Transverse colon (tissue), 4 donors: ENCODE data around the gene CALN1.

Source experiments
- EP300 ChIP-seq: sonication (generic); formaldehyde crosslinking; IDR thresholded peaks from one replicate; pipeline ENCODE4 v1.6.1; 2017; ENCODE audit warnings: antibody characterized with exemption, low read depth
- POLR2A ChIP-seq: fragments of 450-650 bp; IDR thresholded peaks from one replicate; pipeline ENCODE4 v1.6.1; 2016; ENCODE audit warnings: antibody characterized with exemption, mild to moderate bottlenecking, moderate library complexity
- POLR2AphosphoS5 ChIP-seq, 3 donors: sonication (generic); formaldehyde crosslinking; IDR thresholded peaks; one replicate each; pipeline ENCODE4 v1.6.1; 2016; ENCODE audit warnings: antibody characterized with exemption in 3 of 3
- TF ChIP-seq, protein P1 (sequence below), 5 experiments: fragments of 200-600 bp in 3 of 5; fragments of 450-650 bp in 2 of 5; sonication (generic) in 3 of 5; IDR thresholded peaks; 1 replicate in 2 of 5; 2 replicates in 3 of 5; pipeline ENCODE4 v1.5.1; 2016 to 2017; ENCODE audit warnings: antibody characterized with exemption in 5 of 5, inconsistent platforms in 3 of 5, mild to moderate bottlenecking in 2 of 5, moderate library complexity in 1 of 5

DNA sequence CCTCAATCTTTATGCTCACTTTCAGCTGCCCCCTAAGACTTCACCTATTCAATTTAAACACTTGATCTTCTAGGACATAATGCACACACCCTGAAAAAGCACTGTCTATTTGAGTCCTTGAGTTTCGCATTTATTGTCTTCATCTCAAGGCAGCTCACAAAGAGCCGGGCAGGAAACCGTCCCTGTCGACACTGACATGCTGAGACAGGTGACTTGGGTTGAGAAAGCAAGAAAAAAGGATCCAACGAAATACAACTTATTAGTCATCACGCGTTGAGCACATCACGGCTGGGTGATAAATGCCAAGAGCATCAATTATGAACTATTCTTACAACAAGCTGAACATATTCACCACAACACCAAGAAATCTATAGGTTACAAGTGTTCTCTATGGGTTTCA lies 91.1 kb downstream of the CALN1 start:
- TF ChIP-seq, protein P1, sequence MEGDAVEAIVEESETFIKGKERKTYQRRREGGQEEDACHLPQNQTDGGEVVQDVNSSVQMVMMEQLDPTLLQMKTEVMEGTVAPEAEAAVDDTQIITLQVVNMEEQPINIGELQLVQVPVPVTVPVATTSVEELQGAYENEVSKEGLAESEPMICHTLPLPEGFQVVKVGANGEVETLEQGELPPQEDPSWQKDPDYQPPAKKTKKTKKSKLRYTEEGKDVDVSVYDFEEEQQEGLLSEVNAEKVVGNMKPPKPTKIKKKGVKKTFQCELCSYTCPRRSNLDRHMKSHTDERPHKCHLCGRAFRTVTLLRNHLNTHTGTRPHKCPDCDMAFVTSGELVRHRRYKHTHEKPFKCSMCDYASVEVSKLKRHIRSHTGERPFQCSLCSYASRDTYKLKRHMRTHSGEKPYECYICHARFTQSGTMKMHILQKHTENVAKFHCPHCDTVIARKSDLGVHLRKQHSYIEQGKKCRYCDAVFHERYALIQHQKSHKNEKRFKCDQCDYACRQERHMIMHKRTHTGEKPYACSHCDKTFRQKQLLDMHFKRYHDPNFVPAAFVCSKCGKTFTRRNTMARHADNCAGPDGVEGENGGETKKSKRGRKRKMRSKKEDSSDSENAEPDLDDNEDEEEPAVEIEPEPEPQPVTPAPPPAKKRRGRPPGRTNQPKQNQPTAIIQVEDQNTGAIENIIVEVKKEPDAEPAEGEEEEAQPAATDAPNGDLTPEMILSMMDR (IDR thresholded peaks at IDR 0.05): no peak
- TF ChIP-seq POLR2A: no peak
- TF ChIP-seq EP300: no peak
- no peak for TF ChIP-seq POLR2AphosphoS5 (IDR thresholded peaks at IDR 0.05)
